DOHH2 (cell line): Measurements from ENCODE around the gene LRCH2.

ENCODE experiments used
- H3F3A ChIP-seq: fragments of 200-600 bp; sonication (generic), shearing (Covaris generic); 2 replicates; pipeline ENCODE4 v1.6.0; 2016; ENCODE audit warnings: antibody characterized with exemption, mild to moderate bottlenecking; ENCODE audit not compliant: control insufficient read depth, insufficient read depth
- H3K27ac ChIP-seq: fragments of 200-600 bp; sonication (generic); 2 replicates; pipeline ENCODE4 v1.5.1; 2014; ENCODE audit warnings: low read depth, mild to moderate bottlenecking, low read length, moderate library complexity
- H3K27me3 ChIP-seq: fragments of 200-600 bp; sonication (generic); 2 replicates; pipeline ENCODE4 v1.6.1; 2014; ENCODE audit warnings: mild to moderate bottlenecking, low read length, mixed read lengths; ENCODE audit not compliant: control insufficient read depth
- H3K36me3 ChIP-seq: fragments of 200-600 bp; sonication (generic); 2 replicates; pipeline ENCODE4 v1.6.1; 2014; ENCODE audit warnings: mild to moderate bottlenecking, low read length, moderate library complexity, mixed read lengths; ENCODE audit not compliant: control insufficient read depth
- H3K4me1 ChIP-seq: fragments of 200-600 bp; sonication (generic); 2 replicates; pipeline ENCODE4 v1.6.1; 2014; ENCODE audit warnings: mild to moderate bottlenecking, low read length, mixed read lengths; ENCODE audit not compliant: control insufficient read depth
- H3K4me2 ChIP-seq: fragments of 200-600 bp; sonication (generic); 2 replicates; pipeline ENCODE4 v1.6.0; 2014; ENCODE audit warnings: mild to moderate bottlenecking, low read length, moderate library complexity
- H3K4me3 ChIP-seq: fragments of 200-600 bp; sonication (generic); 2 replicates; pipeline ENCODE4 v1.5.1; 2014; ENCODE audit warnings: mild to moderate bottlenecking, low read length, mixed read lengths
- H3K79me2 ChIP-seq: fragments of 200-600 bp; sonication (generic); 2 replicates; pipeline ENCODE4 v1.6.1; 2014; ENCODE audit warnings: mild to moderate bottlenecking, low read length, mixed read lengths; ENCODE audit not compliant: control insufficient read depth
- H3K9me2 ChIP-seq: fragments of 200-600 bp; sonication (generic); replicated peaks from 2 replicates; pipeline ENCODE4 v1.6.1; 2014; ENCODE audit warnings: mild to moderate bottlenecking, low read length, mixed read lengths; ENCODE audit not compliant: control insufficient read depth
- H3K9me3 ChIP-seq: fragments of 200-600 bp; sonication (generic); 2 replicates; pipeline ENCODE4 v1.6.1; 2014; ENCODE audit warnings: antibody characterized with exemption, low read length, mixed read lengths; ENCODE audit not compliant: control insufficient read depth, insufficient read depth
- H4K20me1 ChIP-seq: fragments of 200-600 bp; sonication (generic); 2 replicates; pipeline ENCODE4 v1.6.0; 2014; ENCODE audit warnings: low read depth, mild to moderate bottlenecking, antibody characterized with exemption, low read length, moderate library complexity; ENCODE audit not compliant: control insufficient read depth, insufficient read depth
- CTCF ChIP-seq: fragments of 200-600 bp; sonication (generic); IDR thresholded peaks from one replicate; pipeline ENCODE4 v1.5.1; 2014; ENCODE audit warnings: antibody characterized with exemption, mild to moderate bottlenecking, low read depth, low read length; ENCODE audit not compliant: poor library complexity, severe bottlenecking
- EZH2phosphoT487 ChIP-seq: fragments of 200-600 bp; sonication (generic); IDR thresholded peaks from 2 replicates; pipeline ENCODE4 v1.6.1; 2017; ENCODE audit warnings: borderline replicate concordance, mild to moderate bottlenecking, antibody characterized with exemption, low read length, moderate library complexity, mixed read lengths

The LRCH2 gene

GRCh38 chrX:115251458-115252233 lies 17.8 kb upstream of the LRCH2 start:
- Histone ChIP-seq H3K27me3 (no peaks in the 10 kb centered on the region), H3K9me3 (no peaks in the 10 kb centered on the region), H3F3A (no peaks in the 10 kb centered on the region), H3K36me3 (no peaks in the 10 kb centered on the region), H3K4me3 (no peak overlapping the region), H3K4me1 (no peaks in the 10 kb centered on the region), H3K4me2 (no peak overlapping the region), H4K20me1 (no peaks in the 10 kb centered on the region), H3K79me2 (no peaks in the 10 kb centered on the region), H3K9me2 (no peaks in the 10 kb centered on the region), H3K27ac (no peak overlapping the region)
- no peak for TF ChIP-seq CTCF
- TF ChIP-seq EZH2phosphoT487, result no peak

GRCh38 chrX:115237056-115237455 lies 3.2 kb upstream of the LRCH2 start:
- Histone ChIP-seq H3K27ac (no peak overlapping the region), H3K36me3 (no peaks in the 10 kb centered on the region), H3K4me1 (no peaks in the 10 kb centered on the region), H3K27me3 (no peaks in the 10 kb centered on the region), H3K9me2 (no peaks in the 10 kb centered on the region), H3K4me3 (no peak overlapping the region), H3K9me3 (no peaks in the 10 kb centered on the region), H3F3A (no peaks in the 10 kb centered on the region), H4K20me1 (no peaks in the 10 kb centered on the region), H3K4me2 (no peak overlapping the region), H3K79me2 (no peaks in the 10 kb centered on the region)
- no peak for TF ChIP-seq EZH2phosphoT487
- no peak for TF ChIP-seq CTCF

- Histone ChIP-seq H3F3A (no peaks in the 10 kb centered on the region), H3K4me2 (no peak overlapping the region), H3K4me3 (no peak overlapping the region), H3K4me1 (no peaks in the 10 kb centered on the region), H4K20me1 (no peaks in the 10 kb centered on the region), H3K9me2 (no peaks in the 10 kb centered on the region), H3K79me2 (no peaks in the 10 kb centered on the region), H3K27me3 (no peaks in the 10 kb centered on the region), H3K27ac (no peak overlapping the region), H3K9me3 (no peaks in the 10 kb centered on the region), H3K36me3 (no peaks in the 10 kb centered on the region)
- TF ChIP-seq CTCF, result no peak
Observed at GRCh38 chrX:115236560-115236959, 2.7 kb upstream of the LRCH2 start.
